Heart left ventricle (tissue), 16 donors: ENCODE data around the gene GRAMD4. TPM values are rescaled to one million over a fixed set of nuclear protein-coding genes. Genes with fewer than 3 reads are reported as not detected.
A peak's percentile ranks its signal among the peaks of the same experiment; 100 is the strongest.

Experiments used
- ATAC-seq, 4 donors: fragments of 200-7000 bp; cut with Tn5 transposase; one replicate each; pipeline ENCODE4 v1.9.1; 2020 to 2022; ENCODE audit warnings: moderate library complexity in 4 of 4, mild to moderate bottlenecking in 3 of 4, moderate number of reproducible peaks in 1 of 4
- DNase-seq, 5 donors: peaks; one replicate each; pipeline ENCODE4 v3.0.0-alpha.2; 2020
- H3K27ac ChIP-seq, 12 donors: fragments of 200-600 bp; sonication (generic) in 4 of 12; one replicate each; pipeline versions ENCODE4 v1.5.0 to v1.8.0; 2016 to 2022; ENCODE audit warnings: mild to moderate bottlenecking in 2 of 12
- H3K27me3 ChIP-seq, 9 donors: fragments of 200-600 bp; sonication (generic) in 2 of 9; one replicate each; pipeline versions ENCODE4 v1.5.1 to v1.8.0; 2016 to 2022; ENCODE audit warnings: mild to moderate bottlenecking in 3 of 9
- H3K36me3 ChIP-seq, 9 donors: fragments of 200-600 bp; sonication (generic) in 2 of 9; one replicate each; pipeline versions ENCODE4 v1.5.0 to v1.8.0; 2018 to 2022; ENCODE audit warnings: mild to moderate bottlenecking in 2 of 9
- H3K4me1 ChIP-seq, 12 donors: fragments of 200-600 bp; sonication (generic) in 4 of 12; one replicate each; pipeline versions ENCODE4 v1.5.0 to v1.8.0; 2016 to 2022; ENCODE audit warnings: mild to moderate bottlenecking in 3 of 12
- H3K4me3 ChIP-seq, 12 donors: fragments of 200-600 bp; sonication (generic) in 4 of 12; one replicate each; pipeline versions ENCODE4 v1.5.0 to v1.8.0; 2017 to 2022; ENCODE audit warnings: mild to moderate bottlenecking in 9 of 12, moderate library complexity in 4 of 12
- H3K9me3 ChIP-seq, 12 donors: fragments of 200-600 bp; sonication (generic) in 4 of 12; one replicate each; pipeline versions ENCODE4 v1.5.0 to v1.8.0; 2016 to 2022; ENCODE audit warnings: mild to moderate bottlenecking in 1 of 12
- POLR2A ChIP-seq, 2 donors: fragments of 450-650 bp; IDR thresholded peaks; one replicate each; pipeline ENCODE4 v1.6.1; 2017; ENCODE audit warnings: antibody characterized with exemption in 2 of 2, mild to moderate bottlenecking in 2 of 2, moderate library complexity in 2 of 2
- WGBS, 4 donors: extraction: QIAGEN DNeasy Blood & Tissue Kit in 2 of 4; methylation state at CpG; one replicate each; pipeline versions ENCODE4 v1.1.5 to v1.1.7; 2013 to 2018; 5-methylcytosine and 5-hydroxymethylcytosine counted together
- intact Hi-C, 10 donors: fragments of 100-400 bp; cut with DNase I; formaldehyde crosslinking; loops; one replicate each; pipeline versions ENCODE4 v1.11.1 to v1.14.2; 2022
- polyA plus RNA-seq, 2 donors: library from polyadenylated mRNA; stranded (reverse); fragments of 200-250 nt; gene quantifications; one replicate each; pipeline ENCODE4 v1.2.3, GENCODE V29; 2013
- total RNA-seq, 9 donors: library from RNA; depleted of rRNA in 2 of 9; stranded (reverse); fragments of >200 nt in 2 of 9; fragmentation: NEBNext Ultra II Directional in 3 of 9; extraction: Animal tissue kit (Norgen Biotek cat#: 25700) in 3 of 9; gene quantifications; one replicate each; pipeline versions ENCODE4 v1.1.0 to v1.2.4, GENCODE V29; 2016 to 2023
- TF ChIP-seq, protein P1 (sequence below), 12 donors: fragments of 200-600 bp; sonication (generic) in 4 of 12; IDR thresholded peaks; one replicate each; pipeline versions ENCODE4 v1.5.0 to v1.8.0; 2018 to 2022; ENCODE audit warnings: antibody characterized with exemption in 12 of 12, mild to moderate bottlenecking in 5 of 12
- donor health status: ischemic (EF 13 %, LVEDD 7.1; RV severe dilation, severe dysfunction).
- donor health status: healthy with polysubstance abuse.
- donor health status: DM: no; HTN: yes; CAD: no.
- donor health status: DM: no; HTN: no; CAD: no.
- donor health status: ischemic (EF 25% LVEDD 6.9; RV normal size, moderate dysfunction).
- donor health status: ischemic (EF 25% LVEDD 5.7; RV mildly dilated, moderate dysfunction).
- donor health status: healthy.
- donor health status: DM: yes; HTN: yes; CAD: no.
- donor health status: ischemic (EF 35%, LVEDD 5.7; RV mildly dilated, moderate dysfunction).
- donor health status: nonischemic (EF 11% LVEDD 7.7; RV severe dilation, severe dysfunction).
- donor health status: DM: yes; HTN: yes; CAD: no.
- donor health status: PGD.
- donor health status: ischemic (EF 29% LVEDD 5.4; RV normal size, mild dysfunction).
- donor health status: nonischemic (EF 23%, LVEDD 6.1; RV moderate dilation, normal function).

The GRAMD4 gene
- total and polyA plus RNA-seq, 11 donors, result 22.4 to 122 (median 63.1) TPM

DNA sequence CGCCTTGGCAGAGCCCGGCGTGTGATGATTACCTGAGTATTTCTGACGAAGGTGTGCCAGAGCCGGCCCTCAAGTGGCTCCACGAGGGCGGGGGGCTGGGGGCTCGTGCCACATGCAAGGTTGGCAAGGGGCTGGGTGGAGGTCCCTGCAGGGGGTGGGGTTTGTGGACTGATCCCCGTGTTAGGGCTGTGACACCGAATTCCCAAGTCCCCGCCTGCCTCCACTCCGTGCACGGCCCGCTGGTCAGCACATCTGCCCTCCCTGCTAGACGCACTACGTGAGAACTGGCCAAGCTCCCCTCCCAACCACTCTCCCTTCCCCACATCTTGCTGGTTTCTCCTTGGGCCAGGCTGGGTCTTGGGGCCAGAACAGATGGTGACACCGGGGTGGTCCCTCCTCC, 34.2 kb downstream of the GRAMD4 start:
- DNase-seq (no peak), ATAC-seq (no peak)
- Histone ChIP-seq H3K4me3 (no peak overlapping the region), H3K36me3 (peaks cover 0 to 7% (median 0%) of the 10 kb centered on the region in 9 donors), H3K27me3 (no peaks in the 10 kb centered on the region), H3K4me1 (peaks cover 18 to 93% (median 55%) of the 10 kb centered on the region in 12 donors), H3K27ac (peak overlapping the region in 4 of 12 donors; percentile 13 to 96 (median 62)), H3K9me3 (no peaks in the 10 kb centered on the region)
- 80 to 92% (median 90%) methylated on average over 14 to 17 of the region's 17 CpGs for WGBS, 4 donors
- no peak for TF ChIP-seq POLR2A (IDR thresholded peaks at IDR 0.05)
- TF ChIP-seq, protein P1, sequence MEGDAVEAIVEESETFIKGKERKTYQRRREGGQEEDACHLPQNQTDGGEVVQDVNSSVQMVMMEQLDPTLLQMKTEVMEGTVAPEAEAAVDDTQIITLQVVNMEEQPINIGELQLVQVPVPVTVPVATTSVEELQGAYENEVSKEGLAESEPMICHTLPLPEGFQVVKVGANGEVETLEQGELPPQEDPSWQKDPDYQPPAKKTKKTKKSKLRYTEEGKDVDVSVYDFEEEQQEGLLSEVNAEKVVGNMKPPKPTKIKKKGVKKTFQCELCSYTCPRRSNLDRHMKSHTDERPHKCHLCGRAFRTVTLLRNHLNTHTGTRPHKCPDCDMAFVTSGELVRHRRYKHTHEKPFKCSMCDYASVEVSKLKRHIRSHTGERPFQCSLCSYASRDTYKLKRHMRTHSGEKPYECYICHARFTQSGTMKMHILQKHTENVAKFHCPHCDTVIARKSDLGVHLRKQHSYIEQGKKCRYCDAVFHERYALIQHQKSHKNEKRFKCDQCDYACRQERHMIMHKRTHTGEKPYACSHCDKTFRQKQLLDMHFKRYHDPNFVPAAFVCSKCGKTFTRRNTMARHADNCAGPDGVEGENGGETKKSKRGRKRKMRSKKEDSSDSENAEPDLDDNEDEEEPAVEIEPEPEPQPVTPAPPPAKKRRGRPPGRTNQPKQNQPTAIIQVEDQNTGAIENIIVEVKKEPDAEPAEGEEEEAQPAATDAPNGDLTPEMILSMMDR (IDR thresholded peaks at IDR 0.05), result no peak
- intact Hi-C loops, result loop anchor here in 3 of 10 donors (5.0 kb wide), 3 partner anchors 33 to 77 kb away; no protein-coding TSS in a partner anchor

DNA sequence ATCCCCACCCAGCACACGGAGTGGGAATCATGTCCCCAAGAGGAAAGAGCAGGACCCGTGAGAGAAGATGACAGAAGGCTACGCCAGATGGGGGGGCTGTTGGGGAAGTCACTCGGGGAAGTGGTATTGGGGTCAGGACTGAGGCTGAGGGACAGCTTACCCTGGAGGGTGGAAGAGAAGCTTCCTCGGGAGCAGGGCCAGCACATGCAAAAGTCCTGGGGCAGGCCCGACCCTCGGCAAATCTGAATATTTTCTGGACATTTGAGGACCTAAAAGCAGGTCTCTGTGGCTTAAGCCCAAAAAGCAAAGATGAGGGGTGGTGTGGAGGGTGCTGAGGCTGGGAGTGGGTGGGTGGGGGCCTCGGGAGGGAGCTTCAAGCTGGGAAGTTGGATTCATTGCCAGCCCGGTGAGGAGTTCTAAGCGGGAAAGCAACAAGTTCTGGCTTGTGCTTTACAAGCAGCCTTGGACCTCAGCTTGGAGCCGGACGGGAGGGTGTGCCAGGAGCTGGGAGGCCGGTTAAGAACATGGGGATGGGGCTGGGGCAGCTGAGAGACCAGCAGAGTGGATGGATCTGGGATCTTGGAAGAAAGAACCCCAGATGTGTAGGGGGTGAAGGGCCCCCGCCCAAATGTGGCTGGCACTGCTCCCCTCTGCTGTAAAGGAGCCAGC, 34.9 kb downstream of the GRAMD4 start:
- peak overlapping the region in 2 of 12 donors; percentile 24 to 96 for H3K27ac ChIP-seq
- peaks cover 12 to 93% (median 48%) of the 10 kb centered on the region in 12 donors for H3K4me1 ChIP-seq
- 87 to 93% (median 90%) methylated on average over 14 of the region's 14 CpGs for WGBS, 4 donors
- no peak for TF ChIP-seq POLR2A (IDR thresholded peaks at IDR 0.05)
- TF ChIP-seq, protein P1 (IDR thresholded peaks at IDR 0.05), result no peak
- intact Hi-C loops, result loop anchor here in 3 of 10 donors (5.0 kb wide), 3 partner anchors 32 to 78 kb away; no protein-coding TSS in a partner anchor
- peaks cover 0 to 12% (median 0%) of the 10 kb centered on the region in 9 donors for H3K36me3 ChIP-seq
- no peaks in the 10 kb centered on the region for H3K9me3 ChIP-seq
- no peak overlapping the region for H3K4me3 ChIP-seq
- ATAC-seq (no peak), DNase-seq (no peak)
- no peaks in the 10 kb centered on the region for H3K27me3 ChIP-seq

DNA sequence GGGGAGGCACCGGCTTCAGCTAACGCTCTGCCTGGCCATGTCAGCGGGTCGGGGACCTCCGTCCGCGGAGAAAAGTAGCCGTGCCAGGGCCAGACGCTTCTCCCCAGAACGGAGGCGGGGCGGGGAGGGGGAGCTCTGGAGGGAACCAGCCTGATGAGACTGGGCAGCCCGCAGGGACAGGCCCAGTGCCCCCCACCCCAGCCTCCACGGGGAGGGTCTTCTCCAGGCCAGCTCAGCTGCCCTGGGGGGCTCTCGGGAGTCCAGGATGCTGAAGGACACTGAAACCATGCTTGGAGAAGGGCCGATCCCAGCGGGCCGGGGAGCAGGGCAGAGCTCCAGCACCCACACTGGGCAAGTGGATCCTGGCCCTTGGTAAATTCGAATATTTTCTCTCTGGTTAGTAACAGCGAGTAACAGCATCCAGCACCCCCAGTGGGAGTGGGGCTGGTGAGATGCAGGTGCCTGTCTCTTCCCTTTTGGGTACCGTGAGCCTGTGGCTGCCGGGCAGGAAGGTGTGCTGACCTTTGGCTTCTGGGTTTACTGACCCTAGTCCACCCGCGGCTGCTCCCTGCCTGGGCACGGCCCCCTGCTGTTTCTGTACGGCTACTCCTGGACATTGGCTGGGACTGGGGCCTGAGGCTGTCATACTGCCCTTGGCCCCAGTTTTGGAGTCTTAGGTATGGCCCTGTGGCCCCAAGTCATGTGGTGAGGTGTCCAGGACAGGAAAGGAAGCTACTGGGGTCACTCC, 35.8 kb downstream of the GRAMD4 start:
- H3K9me3 ChIP-seq, result no peaks in the 10 kb centered on the region
- no peak overlapping the region for H3K4me3 ChIP-seq
- WGBS, 4 donors, result 86 to 91% (median 87%) methylated on average over 15 to 26 of the region's 26 CpGs
- H3K27me3 ChIP-seq, result no peaks in the 10 kb centered on the region
- intact Hi-C loops, result no loop called here
- DNase-seq (no peak), ATAC-seq (no peak)
- peaks cover 12 to 93% (median 42%) of the 10 kb centered on the region in 12 donors for H3K4me1 ChIP-seq
- TF ChIP-seq, protein P1 (IDR thresholded peaks at IDR 0.05), result no peak
- TF ChIP-seq POLR2A (IDR thresholded peaks at IDR 0.05), result no peak
- peaks cover 0 to 12% (median 0%) of the 10 kb centered on the region in 9 donors for H3K36me3 ChIP-seq
- peak overlapping the region in 3 of 12 donors; percentile 24 to 96 (median 24) for H3K27ac ChIP-seq
